H1 (cell line): Measurements from ENCODE around the gene OR1S1. TPM values are rescaled to one million over a fixed set of nuclear protein-coding genes. Genes with fewer than 3 reads are reported as not detected.

Source experiments
- CTCF ChIA-PET: fragments of 300-600 bp; sonication (Branson Sonifier 250); formaldehyde crosslinking; loops from one replicate; lab custom pipeline; 2021; ENCODE audit not compliant: partially characterized antibody; lab: Charles Lee
- POLR2A ChIA-PET: fragments of 300-600 bp; sonication (Branson Sonifier 250); formaldehyde crosslinking; loops from one replicate; lab custom pipeline; 2021; ENCODE audit warnings: inconsistent platforms; ENCODE audit not compliant: partially characterized antibody; lab: Charles Lee
- DNase-seq, 2 experiments: peaks; one replicate each; pipeline versions ENCODE4 v3.0.0 to v3.0.0-alpha.2; 2010 to 2022; ENCODE audit warnings: low spot score in 2 of 2, low read depth in 1 of 2, mixed read lengths in 1 of 2
- FAIRE-seq: peaks from 2 replicates; lab custom pipeline; 2011; peaks lifted over from hg19 to GRCh38; lab: Jason Lieb, UNC
- H2AFZ ChIP-seq: 2 replicates; pipeline ENCODE4 v1.8.1; 2012; ENCODE audit warnings: low read length, inconsistent platforms
- H2AK5ac ChIP-seq: 2 replicates; pipeline ENCODE4 v1.6.1; 2013; ENCODE audit warnings: low read depth, low read length
- H2BK120ac ChIP-seq: replicated peaks from 2 replicates; pipeline ENCODE3; 2013; ENCODE audit warnings: low read depth, low read length, inconsistent platforms
- H2BK12ac ChIP-seq: 2 replicates; pipeline ENCODE4 v1.6.1; 2013; ENCODE audit warnings: low read depth, low read length
- H2BK15ac ChIP-seq: 2 replicates; pipeline ENCODE4 v1.6.1; 2013; ENCODE audit warnings: low read length
- H2BK20ac ChIP-seq: 2 replicates; pipeline ENCODE4 v1.6.1; 2013; ENCODE audit warnings: low read length
- H2BK5ac ChIP-seq: 2 replicates; pipeline ENCODE4 v1.6.1; 2013; ENCODE audit warnings: low read depth, low read length
- H3K14ac ChIP-seq: 2 replicates; pipeline ENCODE4 v1.6.1; 2013; ENCODE audit warnings: inconsistent platforms; ENCODE audit not compliant: insufficient read length
- H3K18ac ChIP-seq: 2 replicates; pipeline ENCODE4 v1.6.1; 2013; ENCODE audit warnings: low read length; ENCODE audit errors: extremely low read depth
- H3K23ac ChIP-seq: 2 replicates; pipeline ENCODE4 v1.6.1; 2013; ENCODE audit warnings: inconsistent platforms; ENCODE audit not compliant: insufficient read length
- H3K23me2 ChIP-seq: 2 replicates; pipeline ENCODE4 v1.6.1; 2013; ENCODE audit warnings: low read depth, low read length
- H3K27ac ChIP-seq: 2 replicates; pipeline ENCODE4 v1.6.1; 2011; ENCODE audit warnings: low read depth, low read length, inconsistent platforms
- H3K27me3 ChIP-seq, 4 experiments: replicated peaks in 1 of 4; 1 replicate in 1 of 4; 2 replicates in 3 of 4; pipeline versions ENCODE4 v1.6.1 to v1.8.1; 2011 to 2013; ENCODE audit warnings: low read length in 3 of 4, mild to moderate bottlenecking in 3 of 4, inconsistent platforms in 2 of 4, mixed read lengths in 2 of 4, moderate library complexity in 1 of 4; ENCODE audit not compliant: control insufficient read depth in 3 of 4, insufficient read depth in 3 of 4; ENCODE audit errors: extremely low read depth in 1 of 4
- H3K36me3 ChIP-seq, 4 experiments: 2 replicates each; pipeline versions ENCODE4 v1.6.1 to v1.8.1; 2011 to 2013; ENCODE audit warnings: mild to moderate bottlenecking in 4 of 4, low read length in 3 of 4, moderate library complexity in 2 of 4, control low read depth in 1 of 4, inconsistent platforms in 1 of 4; ENCODE audit not compliant: insufficient read depth in 4 of 4, control insufficient read depth in 2 of 4
- H3K4ac ChIP-seq: replicated peaks from 2 replicates; pipeline ENCODE3; 2013; ENCODE audit warnings: low read length, low read depth, mixed read lengths, inconsistent platforms; ENCODE audit not compliant: insufficient read length
- H3K4me1 ChIP-seq, 4 experiments: replicated peaks in 1 of 4; 1 replicate in 1 of 4; 2 replicates in 3 of 4; pipeline versions ENCODE4 v1.6.1 to v1.8.1; 2011 to 2013; ENCODE audit warnings: low read length in 3 of 4, inconsistent platforms in 2 of 4, mixed read lengths in 1 of 4; ENCODE audit not compliant: insufficient read depth in 4 of 4, control insufficient read depth in 3 of 4
- H3K4me2 ChIP-seq, 2 experiments: 2 replicates each; pipeline versions ENCODE4 v1.6.1 to v1.8.1; 2011 to 2013; ENCODE audit warnings: low read depth in 2 of 2, low read length in 2 of 2, control low read depth in 1 of 2, inconsistent platforms in 1 of 2, mild to moderate bottlenecking in 1 of 2; ENCODE audit not compliant: insufficient read depth in 1 of 2
- H3K4me3 ChIP-seq, 4 experiments: fragments of 200-600, 300-600 bp in 1 of 4; sonication (generic), shearing (Covaris generic), sonication (Bioruptor Twin) in 1 of 4; 2 replicates each; pipeline versions ENCODE4 v1.5.1 to v1.8.1; 2011 to 2016; ENCODE audit warnings: low read length in 4 of 4, low read depth in 3 of 4, control low read depth in 2 of 4, inconsistent platforms in 2 of 4, mild to moderate bottlenecking in 2 of 4, mixed read lengths in 1 of 4, moderate library complexity in 1 of 4; ENCODE audit not compliant: insufficient read depth in 2 of 4; ENCODE audit errors: extremely low read depth in 1 of 4
- H3K56ac ChIP-seq: replicated peaks from 2 replicates; pipeline ENCODE3; 2013; ENCODE audit warnings: low read depth, mild to moderate bottlenecking, mixed read lengths, low read length, inconsistent platforms; ENCODE audit not compliant: insufficient read length
- H3K79me1 ChIP-seq: 2 replicates; pipeline ENCODE4 v1.6.1; 2013; ENCODE audit warnings: low read depth, low read length, control low read depth
- H3K79me2 ChIP-seq, 2 experiments: 2 replicates each; pipeline versions ENCODE4 v1.6.1 to v1.8.1; 2012 to 2013; ENCODE audit warnings: low read length in 2 of 2, mild to moderate bottlenecking in 2 of 2, inconsistent platforms in 1 of 2; ENCODE audit not compliant: insufficient read depth in 2 of 2, control insufficient read depth in 1 of 2
- H3K9ac ChIP-seq, 4 experiments: replicated peaks in 1 of 4; 1 replicate in 1 of 4; 2 replicates in 3 of 4; pipeline versions ENCODE4 v1.6.1 to v1.8.1; 2011 to 2013; ENCODE audit warnings: low read depth in 3 of 4, low read length in 3 of 4, control low read depth in 2 of 4, mild to moderate bottlenecking in 2 of 4, moderate library complexity in 2 of 4, inconsistent platforms in 1 of 4; ENCODE audit errors: extremely low read depth in 1 of 4
- H3K9me3 ChIP-seq, 2 experiments: 2 replicates each; pipeline versions ENCODE4 v1.6.1 to v1.8.1; 2012 to 2013; ENCODE audit warnings: mild to moderate bottlenecking in 2 of 2, moderate library complexity in 2 of 2, control low read depth in 1 of 2, inconsistent platforms in 1 of 2, low read depth in 1 of 2, low read length in 1 of 2, mixed read lengths in 1 of 2; ENCODE audit not compliant: insufficient read depth in 2 of 2
- H4K20me1 ChIP-seq, 2 experiments: replicated peaks in 1 of 2; 2 replicates each; pipeline versions ENCODE3 to v1.8.1; 2011 to 2013; ENCODE audit warnings: inconsistent platforms in 2 of 2, low read length in 2 of 2, mild to moderate bottlenecking in 1 of 2; ENCODE audit not compliant: insufficient read depth in 2 of 2, control insufficient read depth in 1 of 2
- H4K5ac ChIP-seq: 2 replicates; pipeline ENCODE4 v1.6.1; 2013; ENCODE audit warnings: low read length, low read depth, mixed read lengths, inconsistent platforms; ENCODE audit not compliant: insufficient read length
- H4K8ac ChIP-seq: 2 replicates; pipeline ENCODE4 v1.8.0; 2013; ENCODE audit warnings: mild to moderate bottlenecking, moderate library complexity, low read length, inconsistent platforms; ENCODE audit not compliant: insufficient read depth; ENCODE audit errors: extremely low read depth
- H4K91ac ChIP-seq: replicated peaks from 2 replicates; pipeline ENCODE3; 2013; ENCODE audit warnings: low read length, mixed read lengths, inconsistent platforms; ENCODE audit not compliant: insufficient read length
- BRCA1 ChIP-seq: IDR thresholded peaks from 2 replicates; pipeline ENCODE4 v1.6.1; 2012; ENCODE audit warnings: low read depth, low read length, improper control_type of control experiment
- CEBPB ChIP-seq: IDR thresholded peaks from 2 replicates; pipeline ENCODE4 v1.6.1; 2012; ENCODE audit warnings: low read depth, low read length
- EZH2 ChIP-seq: fragments of 200-600 bp; sonication (generic); IDR thresholded peaks from 2 replicates; pipeline ENCODE4 v1.7.1; 2012; ENCODE audit warnings: low read depth, mild to moderate bottlenecking, moderate library complexity, low read length, inconsistent platforms; ENCODE audit not compliant: severe bottlenecking
- HDAC2 ChIP-seq, 2 experiments: fragments of 300-600 bp in 1 of 2; sonication (generic) in 1 of 2; IDR thresholded peaks; 2 replicates each; pipeline ENCODE4 v1.6.1; 2011 to 2012; ENCODE audit warnings: low read depth in 2 of 2, low read length in 2 of 2, mild to moderate bottlenecking in 2 of 2, moderate library complexity in 2 of 2, borderline replicate concordance in 1 of 2, inconsistent platforms in 1 of 2
- JUND ChIP-seq: IDR thresholded peaks from 2 replicates; pipeline ENCODE4 v1.6.1; 2011; ENCODE audit warnings: mild to moderate bottlenecking, improper control_type of control experiment, low read length
- KDM1A ChIP-seq: fragments of 200-600, 300-600 bp; sonication (generic); IDR thresholded peaks from 2 replicates; pipeline ENCODE4 v1.7.1; 2016; ENCODE audit warnings: mild to moderate bottlenecking, low read length, borderline replicate concordance
- RFX5 ChIP-seq: IDR thresholded peaks from 2 replicates; pipeline ENCODE4 v1.6.1; 2011; ENCODE audit warnings: low read depth, low read length, improper control_type of control experiment, borderline replicate concordance
- WGBS, 2 experiments: shearing (Covaris generic) in 1 of 2; methylation state at CpG; one replicate each; pipeline versions ENCODE4 v1.1.6 to v1.1.7; 2013 to 2015; ENCODE audit warnings: low lambda C conversion rate in 2 of 2, mixed read lengths in 2 of 2, inconsistent platforms in 1 of 2, low coverage in 1 of 2, missing lambda C conversion rate in 1 of 2; ENCODE audit not compliant: insufficient replicate concordance in 2 of 2, insufficient coverage in 1 of 2, insufficient read length in 1 of 2; ENCODE audit errors: extremely low coverage in 1 of 2, missing lambda C conversion rate in 1 of 2; 5-methylcytosine and 5-hydroxymethylcytosine counted together
- polyA plus RNA-seq, 7 experiments: library from polyadenylated mRNA; depleted of rRNA in 3 of 7; stranded (reverse) in 5 of 7; unstranded in 2 of 7; fragments of >200 nt in 5 of 7; fragments of 200-250 nt in 2 of 7; gene quantifications; 1 replicate in 5 of 7; 2 replicates in 1 of 7; 4 replicates in 1 of 7; pipeline versions ENCODE4 v1.2.1 to v1.2.3, GENCODE V29; 2011 to 2013; ENCODE audit warnings: missing spikeins in 2 of 7, mixed read lengths in 2 of 7
- total RNA-seq: library from RNA; stranded (reverse); fragmentation: NEBNext Ultra II Directional; extraction: Animal tissue kit (Norgen Biotek cat#: 25700); gene quantifications from 2 replicates; pipeline ENCODE4 v1.2.1, GENCODE V29; 2021

Gene OR1S1
- total and polyA plus RNA-seq, 2 of the 8 experiments (the other 6 are each of a cell fraction or from before 2014, with no cell fraction given) = not detected

DNA sequence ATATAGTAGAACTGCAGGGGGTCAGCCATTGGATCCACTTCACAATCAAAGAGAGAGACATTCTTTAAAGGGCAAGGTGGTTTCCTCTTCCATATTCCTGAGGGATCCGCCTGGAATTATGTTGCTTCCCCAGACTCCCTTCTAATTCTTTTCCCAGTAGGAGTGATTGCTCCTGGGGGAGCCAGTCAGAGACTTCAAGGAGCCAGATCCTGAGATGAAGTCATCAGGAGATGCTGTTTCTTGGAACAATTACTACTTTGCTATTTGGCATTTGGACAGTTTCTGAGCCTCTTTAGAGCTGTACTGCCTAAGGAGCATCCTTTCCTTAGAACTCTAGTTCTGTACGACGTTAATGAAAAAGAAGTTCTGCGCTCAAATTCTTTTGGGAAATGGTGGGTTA is 25.6 kb upstream of the OR1S1 start:
- Histone ChIP-seq H3K9me3 (peaks cover 0 to 17% of the 10 kb centered on the region in 2 experiments; a peak in 2 of 4 replicates), H2AFZ (no peak overlapping the region), H3K79me2 (no peaks in the 10 kb centered on the region), H2BK15ac (no peak overlapping the region), H3K9ac (no peak overlapping the region), H3K14ac (no peak overlapping the region), H3K36me3 (no peaks in the 10 kb centered on the region), H2BK20ac (no peak overlapping the region), H3K4me1 (no peaks in the 10 kb centered on the region), H3K18ac (no peak overlapping the region), H2BK120ac (no peak overlapping the region), H2AK5ac (no peak overlapping the region), H2BK5ac (no peak overlapping the region), H3K79me1 (no peaks in the 10 kb centered on the region), H3K56ac (no peak overlapping the region), H4K5ac (no peak overlapping the region), H2BK12ac (no peak overlapping the region), H4K91ac (no peak overlapping the region), H3K4ac (no peak overlapping the region), H4K8ac (no peak overlapping the region), H3K4me3 (no peak overlapping the region), H3K23me2 (no peaks in the 10 kb centered on the region), H3K4me2 (no peak overlapping the region), H3K27me3 (no peaks in the 10 kb centered on the region), H4K20me1 (no peaks in the 10 kb centered on the region), H3K27ac (no peak overlapping the region), H3K23ac (no peak overlapping the region)
- CTCF ChIA-PET = no interaction called here
- no peak for TF ChIP-seq HDAC2 (IDR thresholded peaks at IDR 0.05; ENCODE audit: borderline replicate concordance in 1 of 2, low read depth in 2 of 2, low read length in 2 of 2)
- TF ChIP-seq JUND = no peak
- TF ChIP-seq KDM1A = no peak
- TF ChIP-seq CEBPB = no peak
- no peak for TF ChIP-seq RFX5
- no peak for TF ChIP-seq BRCA1
- TF ChIP-seq EZH2 = no peak
- POLR2A ChIA-PET = no interaction called here
- WGBS, 2 experiments = 94% methylated on average over 4 of the region's 4 CpGs; no CpG with 5 or more reads in 1 of the 2 experiments
- FAIRE-seq (no peak), DNase-seq (no peak)
